ENCODE results near the gene NDC1. TPM values are rescaled to one million over a fixed set of nuclear protein-coding genes. Genes with fewer than 3 reads are reported as not detected.

NDC1 gene
- total RNA-seq, 4 donors from 2014 or later: 1.1 to 11.1 (median 8.0) TPM

DNA sequence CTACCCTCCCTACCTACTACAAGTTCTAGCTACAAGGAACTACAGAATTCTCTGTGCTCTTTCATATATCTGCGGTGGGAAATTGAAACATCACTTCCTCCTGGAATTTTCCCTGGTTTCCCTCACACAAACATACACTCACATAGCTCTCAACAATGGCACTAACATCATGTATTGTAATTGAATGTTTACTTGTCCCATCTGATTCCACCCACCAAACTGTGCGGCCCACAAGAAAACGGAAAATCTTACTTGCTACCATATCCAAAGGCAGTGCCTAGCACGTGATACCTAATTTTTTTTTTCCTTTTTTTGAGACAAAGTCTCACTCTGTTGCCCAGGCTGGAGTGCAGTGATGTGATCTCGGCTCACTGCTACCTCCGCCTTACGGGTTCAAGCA lies 33.9 kb downstream of the NDC1 start:
- H3K4me1 ChIP-seq: no peaks in the 10 kb centered on the region
- no peak overlapping the region for H3K27ac ChIP-seq
- no peak overlapping the region for H3K4me3 ChIP-seq
- peaks cover 0 to 5% (median 2%) of the 10 kb centered on the region in 4 donors for H3K36me3 ChIP-seq
- H3K27me3 ChIP-seq: no peaks in the 10 kb centered on the region
- no peaks in the 10 kb centered on the region for H3K9me3 ChIP-seq
- intact Hi-C loops (cut with DNase I; ENCODE audit: low total_unique reads): no loop called here
- 98 to 100% methylated on average over 3 to 7 of the region's 7 CpGs for WGBS, 2 donors (ENCODE audit: low coverage in 1 of 2)
- TF ChIP-seq POLR2AphosphoS5 (IDR thresholded peaks at IDR 0.05) (no peak), EP300 (IDR thresholded peaks at IDR 0.05; ENCODE audit: low read depth) (no peak), POLR2A (IDR thresholded peaks at IDR 0.05) (no peak)
- TF ChIP-seq, protein P1, sequence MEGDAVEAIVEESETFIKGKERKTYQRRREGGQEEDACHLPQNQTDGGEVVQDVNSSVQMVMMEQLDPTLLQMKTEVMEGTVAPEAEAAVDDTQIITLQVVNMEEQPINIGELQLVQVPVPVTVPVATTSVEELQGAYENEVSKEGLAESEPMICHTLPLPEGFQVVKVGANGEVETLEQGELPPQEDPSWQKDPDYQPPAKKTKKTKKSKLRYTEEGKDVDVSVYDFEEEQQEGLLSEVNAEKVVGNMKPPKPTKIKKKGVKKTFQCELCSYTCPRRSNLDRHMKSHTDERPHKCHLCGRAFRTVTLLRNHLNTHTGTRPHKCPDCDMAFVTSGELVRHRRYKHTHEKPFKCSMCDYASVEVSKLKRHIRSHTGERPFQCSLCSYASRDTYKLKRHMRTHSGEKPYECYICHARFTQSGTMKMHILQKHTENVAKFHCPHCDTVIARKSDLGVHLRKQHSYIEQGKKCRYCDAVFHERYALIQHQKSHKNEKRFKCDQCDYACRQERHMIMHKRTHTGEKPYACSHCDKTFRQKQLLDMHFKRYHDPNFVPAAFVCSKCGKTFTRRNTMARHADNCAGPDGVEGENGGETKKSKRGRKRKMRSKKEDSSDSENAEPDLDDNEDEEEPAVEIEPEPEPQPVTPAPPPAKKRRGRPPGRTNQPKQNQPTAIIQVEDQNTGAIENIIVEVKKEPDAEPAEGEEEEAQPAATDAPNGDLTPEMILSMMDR (IDR thresholded peaks at IDR 0.05): no peak
- in situ Hi-C loops (cut with MboI; ENCODE audit: low pct_ligation_motif_present in 1 of 4, low pct_unique_long_range_greater_than_20kb in 1 of 4, low sequenced_read_pairs in 3 of 4): no loop called here
- no peak for DNase-seq

DNA sequence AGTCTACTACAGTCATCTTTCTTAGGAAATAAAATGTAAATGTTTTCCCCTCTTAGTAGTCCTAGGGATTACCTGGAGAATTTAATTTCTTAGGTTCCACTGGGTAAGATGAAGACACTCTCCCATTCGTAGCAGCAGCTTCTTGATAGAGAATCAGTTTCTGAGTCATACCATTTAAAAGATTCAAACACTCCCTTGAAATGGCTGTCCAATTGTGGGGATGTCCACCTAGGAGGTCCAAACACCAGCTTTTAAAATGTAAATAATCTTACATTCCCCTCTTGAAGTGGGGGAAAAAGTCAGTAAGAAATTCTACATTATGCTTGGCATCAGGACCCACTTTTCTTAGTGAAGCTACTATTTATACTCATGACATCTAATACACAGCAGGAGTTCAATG lies 37.5 kb downstream of the NDC1 start:
- no peaks in the 10 kb centered on the region for H3K9me3 ChIP-seq
- no peaks in the 10 kb centered on the region for H3K4me1 ChIP-seq
- H3K4me3 ChIP-seq: no peak overlapping the region
- intact Hi-C loops (cut with DNase I; ENCODE audit: low total_unique reads): no loop called here
- no peak for DNase-seq
- TF ChIP-seq POLR2A (IDR thresholded peaks at IDR 0.05): no peak
- H3K36me3 ChIP-seq: peaks cover 0 to 9% (median 2%) of the 10 kb centered on the region in 4 donors
- in situ Hi-C loops (cut with MboI; ENCODE audit: low pct_ligation_motif_present in 1 of 4, low pct_unique_long_range_greater_than_20kb in 1 of 4, low sequenced_read_pairs in 3 of 4): no loop called here
- WGBS, 2 donors (ENCODE audit: low coverage in 1 of 2): 96% methylated on average over 1 of the region's 1 CpG; no CpG with 5 or more reads in 1 of the 2 donors
- H3K27ac ChIP-seq: no peak overlapping the region
- H3K27me3 ChIP-seq: no peaks in the 10 kb centered on the region

DNA sequence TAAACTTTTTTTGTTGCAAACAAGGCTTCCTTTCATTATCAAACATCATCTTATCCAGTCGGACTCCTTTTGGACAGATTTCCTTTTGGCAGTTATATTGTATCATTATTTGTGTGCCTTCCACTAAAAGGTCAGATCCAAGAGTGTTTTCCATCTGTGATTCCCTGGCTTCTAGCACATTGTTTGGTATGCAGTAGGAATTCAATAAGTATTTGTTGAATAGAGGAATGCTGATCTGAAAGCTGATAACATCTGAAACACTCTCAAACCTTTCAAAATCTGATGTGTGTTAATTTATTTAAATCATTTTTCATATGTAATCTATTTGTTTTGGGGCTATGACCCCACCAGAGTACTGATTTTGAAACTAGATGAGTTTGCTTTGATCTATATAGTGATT lies 39.0 kb downstream of the NDC1 start:
- no peaks in the 10 kb centered on the region for H3K9me3 ChIP-seq
- 76 to 100% methylated on average over 1 of the region's 1 CpG for WGBS, 2 donors (ENCODE audit: low coverage in 1 of 2)
- no peak overlapping the region for H3K27ac ChIP-seq
- no peak for DNase-seq
- intact Hi-C loops (cut with DNase I; ENCODE audit: low total_unique reads): no loop called here
- H3K4me3 ChIP-seq: no peak overlapping the region
- no peak for TF ChIP-seq POLR2AphosphoS5 (IDR thresholded peaks at IDR 0.05)
- TF ChIP-seq, protein P1 (IDR thresholded peaks at IDR 0.05): no peak
- in situ Hi-C loops (cut with MboI; ENCODE audit: low pct_ligation_motif_present in 1 of 4, low pct_unique_long_range_greater_than_20kb in 1 of 4, low sequenced_read_pairs in 3 of 4): no loop called here
- peaks cover 0 to 9% (median 2%) of the 10 kb centered on the region in 4 donors for H3K36me3 ChIP-seq
- no peaks in the 10 kb centered on the region for H3K4me1 ChIP-seq
- H3K27me3 ChIP-seq: no peaks in the 10 kb centered on the region

DNA sequence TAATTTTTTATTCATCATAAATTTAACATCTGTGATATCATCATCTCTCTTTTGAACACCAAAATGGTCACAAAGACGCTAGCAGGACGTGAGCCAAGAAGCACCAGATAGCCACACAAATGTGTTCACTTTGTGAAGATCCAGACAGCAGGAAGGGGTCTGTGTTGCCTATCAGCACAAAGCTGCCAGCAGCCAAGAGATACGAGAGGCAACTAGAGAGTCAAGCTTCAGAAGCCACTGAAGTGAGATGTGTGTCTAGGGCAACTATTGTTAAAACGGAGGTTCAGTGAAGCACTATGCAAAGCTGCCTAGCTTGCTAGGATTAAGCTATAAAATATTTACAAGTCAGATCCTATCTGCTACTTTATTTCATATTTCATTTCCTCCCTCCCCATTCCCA lies 45.3 kb downstream of the NDC1 start:
- in situ Hi-C loops (cut with MboI; ENCODE audit: low pct_ligation_motif_present in 1 of 4, low pct_unique_long_range_greater_than_20kb in 1 of 4, low sequenced_read_pairs in 3 of 4): no loop called here
- 89 to 94% methylated on average over 3 to 4 of the region's 4 CpGs for WGBS, 2 donors (ENCODE audit: low coverage in 1 of 2)

More for the DNA sequence above, 45.3 kb downstream of the NDC1 start:
- Histone ChIP-seq H3K4me3 (no peak overlapping the region), H3K27me3 (no peaks in the 10 kb centered on the region), H3K36me3 (peaks cover 0 to 9% (median 0%) of the 10 kb centered on the region in 4 donors), H3K9me3 (no peaks in the 10 kb centered on the region), H3K4me1 (no peaks in the 10 kb centered on the region), H3K27ac (no peak overlapping the region)
- DNase-seq: no peak
- TF ChIP-seq, protein P1 (IDR thresholded peaks at IDR 0.05): no peak
- TF ChIP-seq POLR2AphosphoS5 (IDR thresholded peaks at IDR 0.05) (no peak), EP300 (IDR thresholded peaks at IDR 0.05; ENCODE audit: low read depth) (no peak), POLR2A (IDR thresholded peaks at IDR 0.05) (no peak)
- intact Hi-C loops (cut with DNase I; ENCODE audit: low total_unique reads): no loop called here

All from transverse colon (tissue), 4 donors.